Mesenchymal stem cell (in vitro differentiated cells and primary cell): Measurements from ENCODE around the gene HMCES.

Experiments
- DNase-seq: peaks from one replicate; pipeline ENCODE4 v3.0.0-alpha.2; 2013
- H2AFZ ChIP-seq: one replicate; pipeline ENCODE4 v1.6.1; 2013; ENCODE audit warnings: low read depth, mild to moderate bottlenecking, control low read depth, inconsistent platforms, low read length, moderate library complexity
- H2AK5ac ChIP-seq: 2 replicates; pipeline ENCODE4 v1.6.1; 2013; ENCODE audit warnings: low read length, moderate library complexity, mild to moderate bottlenecking, inconsistent platforms; ENCODE audit not compliant: severe bottlenecking
- H2BK120ac ChIP-seq: one replicate; pipeline ENCODE4 v1.6.1; 2013; ENCODE audit warnings: low read depth, mild to moderate bottlenecking, inconsistent platforms, low read length, moderate library complexity
- H2BK12ac ChIP-seq, 2 experiments: one replicate each; pipeline ENCODE4 v1.6.1; 2013; ENCODE audit warnings: inconsistent platforms in 2 of 2, low read length in 2 of 2, mild to moderate bottlenecking in 2 of 2, moderate library complexity in 2 of 2, control low read depth in 1 of 2
- H2BK15ac ChIP-seq: one replicate; pipeline ENCODE4 v1.6.1; 2013; ENCODE audit warnings: mild to moderate bottlenecking, low read depth, inconsistent platforms; ENCODE audit not compliant: poor library complexity, severe bottlenecking
- H2BK5ac ChIP-seq: 2 replicates; pipeline ENCODE4 v1.6.1; 2013; ENCODE audit warnings: low read depth, mild to moderate bottlenecking, low read length, control low read depth, inconsistent platforms; ENCODE audit not compliant: poor library complexity, severe bottlenecking
- H3K14ac ChIP-seq, 2 experiments: one replicate each; pipeline ENCODE4 v1.6.1; 2013; ENCODE audit warnings: inconsistent platforms in 2 of 2, low read length in 2 of 2, control low read depth in 1 of 2, mild to moderate bottlenecking in 1 of 2, moderate library complexity in 1 of 2
- H3K18ac ChIP-seq, 2 experiments: one replicate each; pipeline ENCODE4 v1.6.1; 2013; ENCODE audit warnings: inconsistent platforms in 2 of 2, low read length in 2 of 2, control low read depth in 1 of 2, low read depth in 1 of 2, mild to moderate bottlenecking in 1 of 2
- H3K23ac ChIP-seq, 2 experiments: one replicate each; pipeline ENCODE4 v1.6.1; 2013; ENCODE audit warnings: inconsistent platforms in 2 of 2, low read length in 2 of 2, mild to moderate bottlenecking in 2 of 2, moderate library complexity in 2 of 2, control low read depth in 1 of 2
- H3K27ac ChIP-seq: 2 replicates; pipeline ENCODE4 v1.5.1; 2013; ENCODE audit warnings: mild to moderate bottlenecking, moderate library complexity, low read length, control low read depth, inconsistent platforms; ENCODE audit not compliant: poor library complexity, severe bottlenecking
- H3K27me3 ChIP-seq, 2 experiments: 2 replicates each; pipeline versions ENCODE4 v1.6.1 to v1.7.0; 2013; ENCODE audit warnings: low read length in 2 of 2, mild to moderate bottlenecking in 2 of 2, moderate library complexity in 2 of 2, control low read depth in 1 of 2, inconsistent platforms in 1 of 2; ENCODE audit not compliant: control insufficient read depth in 1 of 2, insufficient read depth in 1 of 2
- H3K36me3 ChIP-seq, 2 experiments: 2 replicates each; pipeline versions ENCODE4 v1.6.1 to v1.7.0; 2013; ENCODE audit warnings: low read length in 2 of 2, control low read depth in 1 of 2, inconsistent platforms in 1 of 2, low read depth in 1 of 2, mild to moderate bottlenecking in 1 of 2; ENCODE audit not compliant: insufficient read depth in 2 of 2, control insufficient read depth in 1 of 2
- H3K4ac ChIP-seq, 2 experiments: one replicate each; pipeline ENCODE4 v1.6.1; 2013; ENCODE audit warnings: inconsistent platforms in 2 of 2, low read length in 2 of 2, mild to moderate bottlenecking in 2 of 2, moderate library complexity in 2 of 2, control low read depth in 1 of 2, low read depth in 1 of 2
- H3K4me1 ChIP-seq: 2 replicates; pipeline ENCODE4 v1.6.1; 2013; ENCODE audit warnings: low read depth, low read length, control low read depth; ENCODE audit not compliant: control insufficient read depth, insufficient read depth
- H3K4me2 ChIP-seq: 2 replicates; pipeline ENCODE4 v1.6.1; 2013; ENCODE audit warnings: low read length, mild to moderate bottlenecking, inconsistent platforms; ENCODE audit not compliant: poor library complexity, severe bottlenecking
- H3K4me3 ChIP-seq, 2 experiments: 2 replicates each; pipeline versions ENCODE4 v1.5.1 to v1.7.0; 2013; ENCODE audit warnings: low read length in 2 of 2, mild to moderate bottlenecking in 2 of 2, control low read depth in 1 of 2, low read depth in 1 of 2; ENCODE audit not compliant: insufficient read depth in 1 of 2
- H3K79me1 ChIP-seq: replicated peaks from 2 replicates; pipeline ENCODE4 v1.6.1; 2013; ENCODE audit warnings: mild to moderate bottlenecking, control low read depth, low read length, inconsistent platforms; ENCODE audit not compliant: poor library complexity, severe bottlenecking
- H3K9ac ChIP-seq: 2 replicates; pipeline ENCODE4 v1.7.0; 2013; ENCODE audit warnings: mild to moderate bottlenecking, low read length, moderate library complexity
- H3K9me3 ChIP-seq: 2 replicates; pipeline ENCODE4 v1.7.0; 2013; ENCODE audit warnings: mild to moderate bottlenecking, low read length; ENCODE audit not compliant: control insufficient read depth
- H4K8ac ChIP-seq: one replicate; pipeline ENCODE4 v1.6.1; 2013; ENCODE audit warnings: inconsistent platforms, mild to moderate bottlenecking, low read length, moderate library complexity
- H4K91ac ChIP-seq: one replicate; pipeline ENCODE4 v1.6.1; 2013; ENCODE audit warnings: mild to moderate bottlenecking, low read length, inconsistent platforms
- WGBS: methylation state at CpG from one replicate; pipeline ENCODE4 v1.1.7; 2013; ENCODE audit warnings: mixed read lengths; 5-methylcytosine and 5-hydroxymethylcytosine counted together

The HMCES gene

DNA sequence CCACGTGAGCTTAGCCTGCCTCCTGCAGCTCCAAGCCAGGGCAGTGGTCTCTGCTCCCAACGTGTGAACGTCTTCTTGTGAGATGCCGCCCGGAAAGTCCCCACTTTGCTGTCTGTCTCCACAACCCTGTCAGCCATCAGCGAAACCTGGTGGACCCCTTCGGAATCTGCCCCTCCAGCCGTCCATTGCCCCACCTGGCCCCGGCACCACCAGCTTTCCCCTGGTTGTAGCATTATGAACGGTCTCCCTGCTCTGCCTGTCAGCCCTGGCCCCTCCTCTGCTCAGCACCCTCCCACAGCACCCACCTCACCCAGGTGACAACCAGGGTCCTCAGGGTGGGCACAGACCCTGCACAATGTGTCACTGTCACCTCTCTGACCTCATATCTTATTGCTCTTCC lies 71.1 kb downstream of the HMCES start:
- H3K79me1 ChIP-seq, result no peaks in the 10 kb centered on the region
- no peak overlapping the region for H4K91ac ChIP-seq
- H2BK15ac ChIP-seq, result peak overlapping the region; percentile 8
- no peak overlapping the region for H3K23ac ChIP-seq
- 86% methylated on average over 10 of the region's 10 CpGs for WGBS
- no peak overlapping the region for H3K4me2 ChIP-seq
- H2BK12ac ChIP-seq, result no peak overlapping the region
- H2BK5ac ChIP-seq, result no peak overlapping the region
- H3K4ac ChIP-seq, result no peak overlapping the region
- H3K14ac ChIP-seq, result no peak overlapping the region
- H3K4me3 ChIP-seq, result no peak overlapping the region
- H3K27me3 ChIP-seq, result peaks cover 65 to 78% of the 10 kb centered on the region in 2 experiments
- no peak overlapping the region for H2AK5ac ChIP-seq
- no peak overlapping the region for H3K27ac ChIP-seq
- no peak overlapping the region for H3K18ac ChIP-seq
- no peaks in the 10 kb centered on the region for H3K36me3 ChIP-seq
- DNase-seq, result no peak
- H2BK120ac ChIP-seq, result no peak overlapping the region
- no peaks in the 10 kb centered on the region for H3K9me3 ChIP-seq
- no peaks in the 10 kb centered on the region for H3K4me1 ChIP-seq
- no peak overlapping the region for H3K9ac ChIP-seq
- no peak overlapping the region for H4K8ac ChIP-seq
- H2AFZ ChIP-seq, result no peak overlapping the region

DNA sequence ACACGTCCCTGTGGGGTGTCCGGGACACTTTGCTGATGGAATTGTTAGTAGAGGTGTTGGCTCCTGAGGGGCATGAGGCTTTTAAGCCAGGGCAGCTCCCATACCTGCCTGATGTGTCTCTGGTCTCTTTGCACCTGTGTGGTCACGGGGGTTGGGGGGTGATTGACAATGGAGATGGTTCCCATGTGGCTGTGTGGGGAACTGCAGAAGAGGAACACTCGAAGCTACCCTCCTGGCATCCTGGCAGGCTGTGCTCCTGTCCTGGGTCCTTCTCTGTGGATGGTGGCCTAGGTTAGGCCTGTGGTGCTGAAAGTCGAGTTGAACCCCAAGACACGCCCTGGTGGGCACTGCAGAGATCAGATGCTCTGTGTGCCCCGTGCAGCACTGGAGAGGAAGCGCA lies 73.4 kb downstream of the HMCES start:
- H2BK120ac ChIP-seq, result no peak overlapping the region
- no peak overlapping the region for H3K9ac ChIP-seq
- no peaks in the 10 kb centered on the region for H3K79me1 ChIP-seq
- H2BK12ac ChIP-seq, result no peak overlapping the region
- H3K4me2 ChIP-seq, result no peak overlapping the region
- no peak overlapping the region for H2BK15ac ChIP-seq
- no peak overlapping the region for H3K4me3 ChIP-seq
- no peak overlapping the region for H2AFZ ChIP-seq
- peak overlapping the region; percentile 18 for H4K91ac ChIP-seq
- no peak for DNase-seq
- no peak overlapping the region for H3K14ac ChIP-seq
- H4K8ac ChIP-seq, result no peak overlapping the region
- no peaks in the 10 kb centered on the region for H3K9me3 ChIP-seq
- H2BK5ac ChIP-seq, result no peak overlapping the region
- H3K27me3 ChIP-seq, result peaks cover 43 to 55% of the 10 kb centered on the region in 2 experiments
- WGBS, result 74% methylated on average over 6 of the region's 8 CpGs
- no peak overlapping the region for H3K27ac ChIP-seq
- H3K4ac ChIP-seq, result no peak overlapping the region
- H3K23ac ChIP-seq, result no peak overlapping the region
- H3K18ac ChIP-seq, result no peak overlapping the region
- no peaks in the 10 kb centered on the region for H3K36me3 ChIP-seq
- no peaks in the 10 kb centered on the region for H3K4me1 ChIP-seq
- no peak overlapping the region for H2AK5ac ChIP-seq

DNA sequence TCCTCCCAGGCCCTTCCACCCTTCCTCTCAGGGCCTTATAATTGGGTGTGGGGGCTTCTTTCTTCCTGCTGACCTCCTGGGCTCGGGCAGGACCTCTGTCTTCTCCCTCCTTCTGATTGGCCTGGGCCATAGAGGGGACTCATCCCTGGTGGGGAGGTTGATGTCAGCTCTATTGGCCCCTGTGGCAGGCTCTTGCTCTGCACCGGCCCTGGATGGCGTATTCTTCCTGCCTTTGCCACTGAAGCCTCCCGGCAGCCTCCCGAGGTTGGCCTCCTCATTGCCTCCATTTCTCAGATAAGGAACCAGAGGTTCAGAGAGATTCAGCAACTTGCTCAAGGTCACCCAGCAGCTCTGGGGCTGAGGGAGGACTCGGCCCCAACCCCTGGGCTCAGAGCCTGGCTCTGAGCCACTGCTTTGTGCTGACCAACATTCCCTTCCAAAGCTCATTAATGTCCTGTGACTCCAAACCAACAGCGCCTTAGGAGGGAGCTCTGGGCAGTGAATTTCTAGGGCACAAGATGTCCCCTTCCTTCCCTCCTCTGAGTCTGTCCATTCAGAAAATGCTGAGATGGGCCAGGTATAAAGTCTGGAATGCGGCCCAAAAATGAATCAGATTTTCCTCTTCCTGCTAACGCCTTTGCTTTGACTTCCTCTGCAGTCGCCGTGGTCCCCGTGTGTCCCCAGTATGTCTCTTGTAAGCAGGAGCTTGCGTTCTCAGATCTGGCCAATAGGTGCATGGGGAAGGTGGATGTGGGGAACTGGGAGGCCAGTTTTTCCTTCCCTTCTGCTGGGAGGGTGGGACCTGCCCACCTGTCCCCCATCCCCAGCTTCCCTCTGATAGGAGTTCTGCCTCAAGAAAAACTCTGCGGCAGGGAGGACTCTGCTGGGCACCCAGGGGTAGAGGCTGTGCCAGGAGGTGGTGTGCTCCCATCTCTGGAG lies 74.2 kb downstream of the HMCES start:
- no peak overlapping the region for H4K8ac ChIP-seq
- no peak overlapping the region for H4K91ac ChIP-seq
- H2BK5ac ChIP-seq, result no peak overlapping the region
- H2AFZ ChIP-seq, result no peak overlapping the region
- DNase-seq, result no peak
- H2AK5ac ChIP-seq, result no peak overlapping the region
- no peak overlapping the region for H3K4me2 ChIP-seq
- no peak overlapping the region for H3K4me3 ChIP-seq
- H3K79me1 ChIP-seq, result no peaks in the 10 kb centered on the region
- 81% methylated on average over 13 of the region's 14 CpGs for WGBS
- no peak overlapping the region for H3K18ac ChIP-seq
- H3K9ac ChIP-seq, result no peak overlapping the region
- peaks cover 34 to 54% of the 10 kb centered on the region in 2 experiments for H3K27me3 ChIP-seq
- H3K23ac ChIP-seq, result no peak overlapping the region
- H3K14ac ChIP-seq, result no peak overlapping the region
- no peak overlapping the region for H3K27ac ChIP-seq
- no peak overlapping the region for H2BK12ac ChIP-seq
- H2BK120ac ChIP-seq, result no peak overlapping the region
- H3K9me3 ChIP-seq, result no peaks in the 10 kb centered on the region
- H3K4me1 ChIP-seq, result no peaks in the 10 kb centered on the region
- H3K4ac ChIP-seq, result no peak overlapping the region
- no peaks in the 10 kb centered on the region for H3K36me3 ChIP-seq
- H2BK15ac ChIP-seq, result no peak overlapping the region

DNA sequence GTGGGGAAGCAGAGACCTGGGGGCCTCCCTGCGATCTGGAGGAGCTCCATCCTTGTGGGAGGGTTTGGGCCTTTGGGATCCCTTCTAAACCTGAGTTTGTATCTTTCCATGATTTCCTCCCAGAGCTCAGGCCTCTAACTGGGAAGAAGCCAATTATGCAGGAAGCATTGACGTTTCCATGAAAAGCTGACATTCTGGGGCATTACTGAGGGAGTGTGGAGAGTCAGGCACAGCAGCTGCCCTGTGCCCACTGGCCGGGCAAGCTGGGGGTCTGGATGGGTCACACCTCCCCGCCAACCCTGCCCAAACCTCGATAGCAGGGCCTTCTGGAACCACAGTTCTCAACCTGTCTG lies 74.9 kb downstream of the HMCES start:
- no peak for DNase-seq
- Histone ChIP-seq H2AFZ (no peak overlapping the region), H2BK12ac (no peak overlapping the region), H2AK5ac (no peak overlapping the region), H3K4me1 (no peaks in the 10 kb centered on the region), H3K18ac (no peak overlapping the region), H2BK5ac (no peak overlapping the region), H3K4ac (no peak overlapping the region), H2BK120ac (no peak overlapping the region), H4K91ac (no peak overlapping the region), H2BK15ac (no peak overlapping the region), H3K9me3 (no peaks in the 10 kb centered on the region), H3K79me1 (no peaks in the 10 kb centered on the region), H3K14ac (no peak overlapping the region), H3K27ac (no peak overlapping the region), H3K9ac (no peak overlapping the region), H3K27me3 (peaks cover 28 to 57% of the 10 kb centered on the region in 2 experiments), H3K36me3 (no peaks in the 10 kb centered on the region), H3K4me2 (no peak overlapping the region), H4K8ac (no peak overlapping the region), H3K4me3 (no peak overlapping the region), H3K23ac (no peak overlapping the region)
- WGBS, result 84% methylated on average over 5 of the region's 5 CpGs
